Fibroblast of the aortic adventitia (primary cell): ENCODE measurements around the gene DNAJA4. TPM values are rescaled to one million over a fixed set of nuclear protein-coding genes. Genes with fewer than 3 reads are reported as not detected.

Experiments
- DNase-seq: peaks from one replicate; pipeline ENCODE4 v3.0.0-alpha.2; 2010; ENCODE audit warnings: low read depth
- H3K4me3 ChIP-seq: 2 replicates; pipeline ENCODE4 v1.5.1; 2011; ENCODE audit warnings: low read depth, mild to moderate bottlenecking, control low read depth, low read length, moderate library complexity
- total RNA-seq: library from RNA; depleted of rRNA; stranded (reverse); fragments of >200 nt; gene quantifications from 2 replicates; pipeline ENCODE4 v1.2.3, GENCODE V29; 2012; ENCODE audit warnings: low replicate concordance
- TF ChIP-seq, protein P1 (sequence below): IDR thresholded peaks from 2 replicates; pipeline ENCODE4 v1.5.1; 2011; ENCODE audit warnings: mild to moderate bottlenecking, low read length, control low read depth, inconsistent platforms; ENCODE audit not compliant: insufficient read depth

DNAJA4 gene
- total RNA-seq: 0.65 and 2.3 TPM in 2 replicates

DNA sequence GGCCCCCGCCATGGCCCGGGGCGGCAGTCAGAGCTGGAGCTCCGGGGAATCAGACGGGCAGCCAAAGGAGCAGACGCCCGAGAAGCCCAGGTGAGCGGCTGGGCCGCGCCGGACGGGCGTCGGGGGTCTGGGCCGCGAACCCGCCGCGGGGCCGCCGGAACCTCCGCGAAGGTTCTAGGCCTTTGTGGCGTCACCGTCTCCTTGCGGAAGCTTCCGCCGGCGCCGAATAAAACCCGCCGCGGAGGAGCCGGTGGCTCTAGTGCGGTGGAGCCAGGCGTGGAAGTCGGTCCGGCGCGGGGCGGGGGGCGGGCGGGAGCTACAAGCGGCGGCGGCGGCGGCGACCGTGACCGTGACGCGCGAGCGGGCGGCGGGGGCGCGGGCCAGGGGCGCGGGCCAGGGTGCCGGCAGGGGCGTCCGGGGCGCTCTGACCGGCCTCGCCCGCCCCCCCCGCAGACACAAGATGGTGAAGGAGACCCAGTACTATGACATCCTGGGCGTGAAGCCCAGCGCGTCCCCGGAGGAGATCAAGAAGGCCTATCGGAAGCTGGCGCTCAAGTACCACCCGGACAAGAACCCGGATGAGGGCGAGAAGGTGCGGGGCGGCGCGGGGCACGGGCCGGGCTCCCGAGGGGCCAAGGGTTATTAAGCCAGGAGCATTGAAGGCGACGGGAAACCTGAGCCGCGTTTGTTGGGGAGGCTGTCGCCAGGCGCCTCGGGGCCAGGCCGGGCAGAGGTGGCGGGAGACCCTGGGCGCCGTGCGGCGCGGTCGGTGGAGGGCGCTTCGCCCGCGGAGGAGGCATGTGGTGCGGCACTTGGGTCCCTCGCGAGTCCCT is at the start of gene DNAJA4:
Gene DNAJA4, plus strand, starts transcription at position 259 of the 833 bp plus-strand sequence. Its CDS starts 202 bp downstream, at position 461.
- H3K4me3 ChIP-seq: peak within 1 kb of the TSS; percentile 47
- no peak for DNase-seq
- TF ChIP-seq, protein P1, sequence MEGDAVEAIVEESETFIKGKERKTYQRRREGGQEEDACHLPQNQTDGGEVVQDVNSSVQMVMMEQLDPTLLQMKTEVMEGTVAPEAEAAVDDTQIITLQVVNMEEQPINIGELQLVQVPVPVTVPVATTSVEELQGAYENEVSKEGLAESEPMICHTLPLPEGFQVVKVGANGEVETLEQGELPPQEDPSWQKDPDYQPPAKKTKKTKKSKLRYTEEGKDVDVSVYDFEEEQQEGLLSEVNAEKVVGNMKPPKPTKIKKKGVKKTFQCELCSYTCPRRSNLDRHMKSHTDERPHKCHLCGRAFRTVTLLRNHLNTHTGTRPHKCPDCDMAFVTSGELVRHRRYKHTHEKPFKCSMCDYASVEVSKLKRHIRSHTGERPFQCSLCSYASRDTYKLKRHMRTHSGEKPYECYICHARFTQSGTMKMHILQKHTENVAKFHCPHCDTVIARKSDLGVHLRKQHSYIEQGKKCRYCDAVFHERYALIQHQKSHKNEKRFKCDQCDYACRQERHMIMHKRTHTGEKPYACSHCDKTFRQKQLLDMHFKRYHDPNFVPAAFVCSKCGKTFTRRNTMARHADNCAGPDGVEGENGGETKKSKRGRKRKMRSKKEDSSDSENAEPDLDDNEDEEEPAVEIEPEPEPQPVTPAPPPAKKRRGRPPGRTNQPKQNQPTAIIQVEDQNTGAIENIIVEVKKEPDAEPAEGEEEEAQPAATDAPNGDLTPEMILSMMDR: no peak

DNA sequence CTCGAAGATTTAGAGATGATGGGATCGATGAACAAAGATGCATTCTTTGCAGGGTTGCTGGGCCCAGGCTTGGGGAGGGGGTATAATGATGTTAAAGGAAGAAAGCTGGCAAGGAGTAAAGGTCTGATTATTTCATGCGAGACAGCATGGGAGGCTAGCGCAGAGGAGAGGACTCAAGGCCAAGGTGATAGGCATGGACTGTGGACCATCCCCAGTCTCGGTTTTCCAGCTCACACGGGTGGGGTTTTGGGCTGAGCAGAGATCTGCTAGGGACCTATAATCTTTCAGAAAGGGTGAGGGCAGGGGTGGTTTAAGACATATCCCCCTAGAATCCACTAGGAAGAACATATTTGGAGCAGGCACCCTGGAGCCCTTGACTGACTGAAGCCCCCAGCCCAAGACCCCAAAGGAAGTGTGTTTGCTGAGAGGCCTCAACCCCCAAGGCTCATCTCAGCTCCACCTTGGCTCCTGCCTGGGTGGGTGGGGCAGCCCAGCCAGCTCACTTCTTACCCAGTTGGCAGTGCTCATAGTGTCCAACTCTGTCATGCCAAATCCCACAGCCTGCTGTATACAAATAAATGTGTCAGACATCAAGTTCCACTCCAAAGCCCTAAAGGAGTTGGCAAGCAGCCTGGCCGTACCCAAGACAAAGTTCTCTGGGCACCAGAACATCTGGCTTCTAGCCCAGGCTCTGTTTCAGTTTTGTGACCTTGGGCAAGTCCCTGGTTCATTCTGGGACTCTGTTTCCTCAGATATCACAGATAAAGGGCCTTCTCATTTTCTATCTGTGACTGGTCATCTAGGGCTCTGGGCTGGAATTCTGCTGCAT is 47.9 kb upstream of the DNAJA4 start:
- DNase-seq: peak; percentile 33
- TF ChIP-seq, protein P1: no peak
- no peak overlapping the region for H3K4me3 ChIP-seq

DNA sequence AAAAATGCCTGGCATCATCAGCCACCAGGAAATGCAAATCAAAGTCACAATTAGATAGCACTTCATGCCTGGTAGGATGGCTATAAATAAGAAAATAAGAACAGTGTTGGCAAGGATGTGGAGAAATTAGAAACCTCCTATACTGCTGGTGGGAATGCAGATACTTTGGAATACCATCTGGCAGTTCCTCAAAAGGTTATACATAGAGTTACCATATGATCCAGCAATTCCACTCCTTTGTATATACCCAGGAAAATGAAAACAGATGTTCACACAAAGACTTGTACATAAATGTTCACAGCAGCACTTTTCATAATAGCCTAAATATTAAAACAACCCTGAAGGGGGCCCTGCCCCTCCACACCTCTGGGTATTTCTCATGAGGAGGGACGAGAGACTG is 43.6 kb upstream of the DNAJA4 start:
- H3K4me3 ChIP-seq: no peak overlapping the region
- TF ChIP-seq, protein P1: no peak
- DNase-seq: no peak

DNA sequence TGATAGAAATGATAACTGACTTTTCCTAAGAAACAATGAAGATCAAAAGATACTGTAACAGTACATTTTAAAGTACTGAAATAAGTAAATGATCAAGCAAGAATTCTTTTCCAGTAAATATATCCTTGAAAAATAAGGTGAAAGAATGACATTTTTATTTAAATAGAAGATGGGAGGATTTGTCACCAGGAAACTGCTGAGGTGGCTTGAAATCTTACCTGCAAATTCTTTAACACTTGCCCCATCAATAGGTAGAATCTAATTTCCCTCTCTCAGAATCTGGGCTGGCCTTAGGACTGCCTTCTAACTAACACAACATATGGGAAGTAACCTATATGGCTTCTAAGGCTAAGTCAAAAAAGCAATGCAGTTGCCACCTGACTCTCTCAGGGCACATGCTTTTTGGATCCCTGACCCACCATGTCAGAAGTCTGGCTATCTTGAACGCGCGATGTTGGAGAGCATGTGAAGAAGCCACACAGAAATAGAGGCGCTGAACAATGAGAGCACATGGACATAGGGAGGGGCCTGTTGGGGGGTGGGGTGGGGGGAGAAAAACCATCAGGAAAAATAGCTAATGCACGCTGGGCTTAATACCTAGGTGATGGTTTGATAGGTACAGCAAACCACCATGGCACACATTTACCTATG is 41.5 kb upstream of the DNAJA4 start:
- DNase-seq: no peak
- TF ChIP-seq, protein P1: no peak

DNA sequence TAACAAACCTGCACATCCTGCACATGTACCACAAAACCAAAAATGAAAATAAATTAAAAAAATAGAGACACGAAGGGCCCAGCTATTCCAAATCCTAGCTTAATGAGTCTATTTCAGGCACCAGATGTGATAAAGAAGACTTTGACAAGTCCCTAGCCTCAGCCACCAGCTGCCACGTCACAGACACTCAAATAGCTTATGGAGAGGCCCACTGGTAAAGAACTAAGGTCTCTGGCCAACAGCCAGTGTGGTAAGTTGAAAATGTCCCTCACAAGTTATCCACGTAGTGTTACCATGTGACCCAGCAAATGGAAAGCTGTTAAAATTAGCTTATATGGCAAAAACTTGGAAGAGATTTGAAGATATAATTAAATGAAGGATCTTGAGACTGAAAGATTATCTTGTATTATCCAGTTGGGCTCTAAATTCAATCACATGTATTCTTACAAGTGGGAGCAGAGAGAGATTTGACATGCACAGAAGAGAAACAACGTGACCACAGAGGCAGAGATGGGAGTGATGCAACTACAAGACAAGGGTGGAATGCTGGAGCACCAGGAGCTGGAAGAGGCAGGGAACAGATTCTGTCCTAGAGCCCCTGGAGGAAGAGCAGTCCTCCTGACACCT is 40.9 kb upstream of the DNAJA4 start:
- TF ChIP-seq, protein P1: no peak
- DNase-seq: peak; percentile 34
- no peak overlapping the region for H3K4me3 ChIP-seq

More for the DNA sequence above, 41.5 kb upstream of the DNAJA4 start:
- H3K4me3 ChIP-seq: no peak overlapping the region

DNA sequence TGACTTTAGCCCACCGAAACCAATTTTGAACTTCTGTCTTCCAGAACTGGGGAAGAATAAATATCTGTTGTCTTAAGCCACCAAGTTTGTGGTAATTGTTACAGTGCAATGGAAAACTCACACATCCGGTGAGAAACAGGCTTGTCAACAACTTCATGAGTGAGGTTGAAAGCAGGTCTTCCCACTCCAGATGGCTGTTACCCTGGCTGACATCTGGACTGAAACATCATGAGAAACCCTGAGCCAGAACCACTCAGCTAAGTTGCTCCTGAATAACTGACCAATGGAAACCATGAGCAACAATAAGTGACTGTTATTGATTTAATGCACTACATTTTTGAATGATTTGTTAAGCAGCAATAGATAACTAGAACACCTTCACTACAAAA is 40.3 kb upstream of the DNAJA4 start:
- H3K4me3 ChIP-seq: no peak overlapping the region
- no peak for DNase-seq
- TF ChIP-seq, protein P1: no peak
